OCI-LY1 (cell line): ENCODE data around the gene IGSF3.
"Not testable (repeated sequence)": the region's sequence is repeated elsewhere in the genome, so short reads cannot be mapped to it uniquely, and the experiment has no call there.

Experiments
- H2AFZ ChIP-seq: fragments of 200-600 bp; sonication (generic), shearing (Covaris generic); 2 replicates; pipeline ENCODE4 v1.6.0; 2014; ENCODE audit warnings: antibody characterized with exemption, mild to moderate bottlenecking, low read length
- H3F3A ChIP-seq: fragments of 200-600 bp; sonication (generic), shearing (Covaris generic); 2 replicates; pipeline ENCODE4 v1.6.0; 2014; ENCODE audit warnings: mild to moderate bottlenecking, antibody characterized with exemption, low read length, moderate library complexity; ENCODE audit not compliant: insufficient read depth
- H3K27ac ChIP-seq: fragments of 200-600 bp; sonication (generic); 2 replicates; pipeline ENCODE4 v1.5.1; 2014; ENCODE audit warnings: low read length, mixed run types, mild to moderate bottlenecking, low read depth; ENCODE audit not compliant: poor library complexity, severe bottlenecking
- H3K27me3 ChIP-seq: fragments of 200-600 bp; sonication (generic); 2 replicates; pipeline ENCODE4 v1.6.0; 2014; ENCODE audit warnings: antibody characterized with exemption, mild to moderate bottlenecking, low read length, moderate library complexity; ENCODE audit not compliant: insufficient read depth
- H3K36me3 ChIP-seq: fragments of 200-600 bp; sonication (generic); 2 replicates; pipeline ENCODE4 v1.6.1; 2014; ENCODE audit warnings: mild to moderate bottlenecking, antibody characterized with exemption, low read length, moderate library complexity, mixed read lengths; ENCODE audit not compliant: insufficient read depth
- H3K4me1 ChIP-seq: fragments of 200-600 bp; sonication (generic); 2 replicates; pipeline ENCODE4 v1.5.1; 2014; ENCODE audit warnings: mild to moderate bottlenecking, low read length, moderate library complexity; ENCODE audit not compliant: insufficient read depth, severe bottlenecking
- H3K4me2 ChIP-seq: fragments of 200-600 bp; sonication (generic), shearing (Covaris generic); 2 replicates; pipeline ENCODE4 v1.6.1; 2014; ENCODE audit warnings: low read length
- H3K4me3 ChIP-seq: fragments of 200-600 bp; sonication (generic); 2 replicates; pipeline ENCODE4 v1.5.1; 2014; ENCODE audit warnings: low read length, low read depth, mild to moderate bottlenecking, mixed read lengths; ENCODE audit not compliant: poor library complexity, severe bottlenecking
- H3K79me2 ChIP-seq: fragments of 200-600 bp; shearing (Covaris generic); 2 replicates; pipeline ENCODE4 v1.6.1; 2016; ENCODE audit warnings: mixed run types, low read length, mixed read lengths; ENCODE audit not compliant: insufficient read depth
- H3K9ac ChIP-seq: fragments of 200-600 bp; sonication (generic), shearing (Covaris generic); 2 replicates; pipeline ENCODE4 v1.6.1; 2014; ENCODE audit warnings: mild to moderate bottlenecking, low read length, mixed read lengths
- H3K9me2 ChIP-seq: fragments of 200-600 bp; sonication (generic), shearing (Covaris generic); 2 replicates; pipeline ENCODE4 v1.6.1; 2014; ENCODE audit warnings: low read depth, mild to moderate bottlenecking, low read length, mixed read lengths
- H3K9me3 ChIP-seq: fragments of 200-600 bp; shearing (Covaris generic); 2 replicates; pipeline ENCODE4 v1.6.1; 2014; ENCODE audit warnings: low read length, mixed read lengths
- H4K20me1 ChIP-seq: fragments of 200-600 bp; sonication (generic), shearing (Covaris generic); 2 replicates; pipeline ENCODE4 v1.6.0; 2016; ENCODE audit warnings: mild to moderate bottlenecking, low read length; ENCODE audit not compliant: insufficient read depth
- TF ChIP-seq, protein P1 (sequence below): fragments of 200-600 bp; sonication (generic), shearing (Covaris generic); IDR thresholded peaks from 2 replicates; pipeline ENCODE4 v1.5.1; 2017; ENCODE audit warnings: mild to moderate bottlenecking, antibody characterized with exemption, low read length, moderate library complexity, mixed read lengths

IGSF3 gene

DNA sequence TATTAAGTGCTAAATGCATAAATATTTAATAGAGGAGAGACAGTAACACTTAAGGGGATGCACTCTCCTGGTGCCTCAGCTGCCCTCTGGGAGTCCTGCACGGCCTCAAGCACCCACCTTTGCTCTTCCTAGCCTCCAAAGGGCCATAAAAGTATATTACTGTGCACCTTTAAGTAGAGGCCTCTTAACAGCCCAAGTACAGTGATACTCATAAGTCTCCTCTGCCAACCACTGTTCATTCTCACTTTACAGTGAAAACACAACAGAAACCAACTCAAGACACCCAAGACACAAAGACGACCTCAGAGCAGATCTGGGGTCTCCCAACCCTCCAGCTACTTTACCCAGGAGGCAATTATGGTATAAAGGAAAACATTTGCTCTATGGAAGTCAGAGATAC, 70.1 kb downstream of the IGSF3 start:
- not testable (repeated sequence) for H3K36me3 ChIP-seq, H3K4me2 ChIP-seq, H3K4me1 ChIP-seq, H3K9me3 ChIP-seq, H3F3A ChIP-seq, H3K9me2 ChIP-seq, H3K4me3 ChIP-seq, H2AFZ ChIP-seq, H3K79me2 ChIP-seq, H3K27me3 ChIP-seq, H3K27ac ChIP-seq, H3K9ac ChIP-seq, H4K20me1 ChIP-seq

DNA sequence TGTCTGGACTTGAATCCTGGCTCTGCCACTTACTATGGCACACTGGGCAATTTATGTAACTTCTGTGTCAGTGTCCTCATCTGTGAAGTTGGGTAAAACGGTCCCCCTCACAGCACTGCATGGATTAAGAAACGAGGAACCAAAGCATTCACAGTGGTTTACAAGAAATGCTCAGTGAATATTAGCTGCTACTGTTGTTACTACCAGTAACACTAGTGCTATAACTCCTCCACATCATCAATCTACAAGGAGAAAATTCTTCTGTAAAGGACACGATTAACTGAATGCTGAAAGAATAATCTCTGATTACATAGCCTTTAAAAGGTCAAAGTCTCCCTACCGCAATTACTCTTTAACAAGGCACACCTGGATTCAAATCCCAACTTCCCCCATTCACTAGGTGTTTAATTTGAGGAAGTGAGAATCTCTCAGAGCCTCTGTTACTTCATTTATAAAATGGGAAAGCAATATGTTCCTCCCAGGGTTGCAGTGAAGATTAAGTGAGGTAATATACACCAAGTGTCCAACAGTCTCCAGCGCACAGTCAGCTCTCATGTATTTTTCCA, 70.7 kb downstream of the IGSF3 start:
- not testable (repeated sequence) for H2AFZ ChIP-seq, H3K27me3 ChIP-seq

DNA sequence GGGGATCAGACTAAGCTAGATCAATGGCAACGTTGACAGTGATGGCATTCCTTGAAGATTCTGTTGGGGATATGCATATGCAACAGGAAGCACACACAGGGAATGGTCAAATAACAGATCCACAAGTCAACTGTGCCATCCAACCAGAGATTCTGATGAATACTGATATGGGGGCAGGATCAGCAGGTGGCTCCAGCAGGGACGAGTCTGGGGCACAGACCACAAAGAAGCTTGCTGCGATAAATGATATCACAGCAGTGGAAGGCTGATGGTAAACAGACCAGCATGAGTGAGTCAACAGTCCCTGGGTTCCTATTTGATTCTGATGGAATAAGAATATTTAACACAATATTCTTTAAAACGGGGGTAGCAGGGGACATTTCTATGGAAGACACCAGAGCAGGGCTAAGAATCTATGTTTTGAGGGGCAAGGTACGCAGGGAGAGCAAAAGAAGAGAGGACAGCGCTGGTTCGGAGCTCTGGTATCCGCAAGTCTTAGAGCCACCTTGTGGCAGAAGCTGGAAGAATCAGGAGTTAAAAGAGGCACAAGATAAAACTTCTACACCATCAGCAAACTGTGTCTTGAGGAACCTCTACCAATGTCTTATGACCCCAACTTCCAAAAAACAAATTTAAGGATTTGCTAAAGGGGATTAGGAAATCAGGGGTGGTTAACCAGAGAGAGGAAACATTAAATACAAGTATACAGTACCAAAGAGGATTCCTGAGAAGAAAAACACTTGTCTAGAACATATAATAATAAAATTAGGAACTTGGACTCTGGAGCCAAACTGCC, 71.4 kb downstream of the IGSF3 start:
- not testable (repeated sequence) for H3K4me3 ChIP-seq, H3K9me2 ChIP-seq, H3K27me3 ChIP-seq, H3K9ac ChIP-seq, H3K79me2 ChIP-seq, H2AFZ ChIP-seq, H3F3A ChIP-seq, H3K27ac ChIP-seq, H4K20me1 ChIP-seq, H3K4me1 ChIP-seq, H3K9me3 ChIP-seq, H3K36me3 ChIP-seq, H3K4me2 ChIP-seq
- TF ChIP-seq, protein P1, sequence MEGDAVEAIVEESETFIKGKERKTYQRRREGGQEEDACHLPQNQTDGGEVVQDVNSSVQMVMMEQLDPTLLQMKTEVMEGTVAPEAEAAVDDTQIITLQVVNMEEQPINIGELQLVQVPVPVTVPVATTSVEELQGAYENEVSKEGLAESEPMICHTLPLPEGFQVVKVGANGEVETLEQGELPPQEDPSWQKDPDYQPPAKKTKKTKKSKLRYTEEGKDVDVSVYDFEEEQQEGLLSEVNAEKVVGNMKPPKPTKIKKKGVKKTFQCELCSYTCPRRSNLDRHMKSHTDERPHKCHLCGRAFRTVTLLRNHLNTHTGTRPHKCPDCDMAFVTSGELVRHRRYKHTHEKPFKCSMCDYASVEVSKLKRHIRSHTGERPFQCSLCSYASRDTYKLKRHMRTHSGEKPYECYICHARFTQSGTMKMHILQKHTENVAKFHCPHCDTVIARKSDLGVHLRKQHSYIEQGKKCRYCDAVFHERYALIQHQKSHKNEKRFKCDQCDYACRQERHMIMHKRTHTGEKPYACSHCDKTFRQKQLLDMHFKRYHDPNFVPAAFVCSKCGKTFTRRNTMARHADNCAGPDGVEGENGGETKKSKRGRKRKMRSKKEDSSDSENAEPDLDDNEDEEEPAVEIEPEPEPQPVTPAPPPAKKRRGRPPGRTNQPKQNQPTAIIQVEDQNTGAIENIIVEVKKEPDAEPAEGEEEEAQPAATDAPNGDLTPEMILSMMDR, result peak; percentile 32; the same call in 1 of the 2 replicates

More for the DNA sequence above, 70.7 kb downstream of the IGSF3 start:
- not testable (repeated sequence) for H3K9me3 ChIP-seq, H3K79me2 ChIP-seq, H3K9ac ChIP-seq, H3K4me2 ChIP-seq, H4K20me1 ChIP-seq, H3K9me2 ChIP-seq, H3K27ac ChIP-seq, H3K4me1 ChIP-seq, H3K36me3 ChIP-seq, H3F3A ChIP-seq, H3K4me3 ChIP-seq

DNA sequence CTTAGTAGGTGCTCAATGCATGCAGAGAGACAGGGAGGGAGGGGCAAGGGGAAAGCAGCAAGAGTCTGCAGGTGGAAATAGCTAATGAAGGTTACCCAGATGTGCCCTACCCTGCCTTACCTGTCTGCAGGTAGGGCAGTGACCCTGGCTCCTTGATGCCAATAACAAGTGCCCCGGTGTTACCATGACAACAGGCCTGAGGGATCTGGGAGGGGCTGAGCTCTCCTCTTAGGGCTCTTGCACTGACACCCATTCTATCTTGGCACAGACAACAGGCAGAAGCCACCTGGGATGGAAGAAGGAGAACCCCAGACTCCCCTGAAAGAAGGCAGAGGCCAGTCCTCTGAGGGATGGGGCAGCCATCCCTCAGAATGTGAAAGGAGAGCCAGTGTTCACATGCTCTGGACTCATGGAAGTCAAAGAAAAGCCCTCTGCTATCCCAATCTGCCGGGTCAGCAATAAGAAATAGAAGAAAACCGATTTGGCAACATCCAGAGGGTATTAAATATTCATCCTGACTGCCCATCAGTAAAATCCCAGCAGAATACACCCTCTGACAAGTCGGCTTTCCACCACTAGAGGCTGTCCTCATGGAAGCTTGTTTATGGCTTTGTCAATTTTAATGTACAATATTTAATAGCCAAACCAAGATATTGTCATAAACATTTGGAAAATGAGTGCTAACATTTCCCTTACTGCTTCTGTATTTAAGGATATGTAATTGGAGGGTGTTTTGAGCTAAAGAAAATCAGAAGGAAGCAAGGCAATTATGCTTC, 72.3 kb downstream of the IGSF3 start:
- not testable (repeated sequence) for H3F3A ChIP-seq, H3K9me3 ChIP-seq, H3K36me3 ChIP-seq, H3K4me1 ChIP-seq, H3K4me2 ChIP-seq, H4K20me1 ChIP-seq, H2AFZ ChIP-seq, H3K4me3 ChIP-seq, H3K27ac ChIP-seq, H3K9ac ChIP-seq, H3K79me2 ChIP-seq, H3K9me2 ChIP-seq, H3K27me3 ChIP-seq
- TF ChIP-seq, protein P1, result 0 out of 2 replicates have a peak, but pooled peaks have one; percentile 13

DNA sequence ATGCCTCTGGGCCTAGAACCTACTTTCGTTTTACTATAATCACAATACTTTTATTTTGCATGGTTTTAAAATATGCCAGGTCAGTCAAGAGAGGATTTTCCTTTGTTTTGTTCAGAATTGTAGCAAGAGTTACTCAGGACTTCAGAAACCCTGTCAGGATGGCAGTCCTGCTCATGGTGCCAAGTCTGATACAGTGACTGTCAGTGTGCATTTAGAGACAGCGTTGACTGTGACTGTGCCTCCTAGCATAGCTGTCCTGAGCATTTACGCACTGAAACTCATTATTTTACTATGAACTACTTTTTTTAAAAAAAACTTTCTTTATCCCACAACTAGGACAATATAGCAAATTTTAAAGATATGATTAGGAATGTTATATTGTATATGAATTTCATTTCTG, 73.6 kb downstream of the IGSF3 start:
- not testable (repeated sequence) for H3K36me3 ChIP-seq, H2AFZ ChIP-seq, H3K4me3 ChIP-seq, H3K9ac ChIP-seq, H3K4me2 ChIP-seq, H3K9me3 ChIP-seq, H3K27ac ChIP-seq, H3F3A ChIP-seq, H3K27me3 ChIP-seq, H4K20me1 ChIP-seq, H3K9me2 ChIP-seq, H3K79me2 ChIP-seq, H3K4me1 ChIP-seq

DNA sequence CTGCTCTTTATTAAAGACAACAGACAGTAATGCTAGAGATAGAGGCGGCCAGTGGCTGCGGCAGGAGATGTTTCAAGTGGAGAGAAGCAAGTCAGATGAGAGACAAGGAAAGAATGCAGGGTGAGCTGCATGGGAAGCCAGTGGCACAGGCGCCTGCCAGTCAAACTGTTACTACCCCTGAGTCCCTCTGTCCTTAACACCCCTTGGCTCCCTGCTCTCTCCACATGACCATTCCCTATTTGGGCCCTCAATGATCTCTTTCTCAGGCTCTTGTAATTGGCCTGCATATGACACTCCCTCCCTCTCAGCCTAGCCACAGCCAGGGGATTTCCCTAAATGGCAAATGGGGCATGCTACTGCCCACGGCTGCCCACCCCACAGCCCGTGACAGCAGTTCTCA, 74.1 kb downstream of the IGSF3 start:
- not testable (repeated sequence) for H3K36me3 ChIP-seq, H3K27me3 ChIP-seq, H3K4me1 ChIP-seq, H3K9me3 ChIP-seq, H3F3A ChIP-seq, H3K4me3 ChIP-seq, H3K79me2 ChIP-seq, H3K4me2 ChIP-seq, H2AFZ ChIP-seq, H3K27ac ChIP-seq, H4K20me1 ChIP-seq, H3K9ac ChIP-seq, H3K9me2 ChIP-seq
